22Rv1 (cell line): Measurements from ENCODE around the gene HNF1B.

Source experiments
- ZFX ChIP-seq: fragments of 450-650 bp; IDR thresholded peaks from 2 replicates; pipeline ENCODE4 v1.6.1; 2017; ENCODE audit warnings: antibody characterized with exemption, borderline replicate concordance
- TF ChIP-seq, protein P1 (sequence below): fragments of 450-650 bp; IDR thresholded peaks from 2 replicates; pipeline ENCODE4 v1.5.1; 2017; ENCODE audit warnings: mild to moderate bottlenecking

DNA sequence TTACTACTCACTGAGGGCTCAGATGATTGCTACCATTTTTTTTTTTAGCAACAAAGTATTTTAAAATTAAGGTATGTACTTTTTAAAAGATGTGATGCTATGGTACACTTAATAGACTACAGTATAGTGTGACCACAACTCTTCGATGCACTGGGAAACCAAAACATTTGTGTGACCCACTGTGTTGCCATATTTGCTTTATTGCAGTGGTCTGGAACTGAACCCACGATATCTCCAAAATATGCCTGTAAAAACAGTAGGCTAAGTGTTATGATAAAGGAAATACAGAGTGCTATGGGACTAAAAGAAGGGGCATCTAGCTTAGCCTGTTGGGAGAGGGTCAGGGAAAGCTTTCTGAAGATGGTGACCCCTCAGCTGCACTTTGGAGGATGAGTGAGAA, 41.6 kb upstream of the HNF1B start:
- TF ChIP-seq, protein P1, sequence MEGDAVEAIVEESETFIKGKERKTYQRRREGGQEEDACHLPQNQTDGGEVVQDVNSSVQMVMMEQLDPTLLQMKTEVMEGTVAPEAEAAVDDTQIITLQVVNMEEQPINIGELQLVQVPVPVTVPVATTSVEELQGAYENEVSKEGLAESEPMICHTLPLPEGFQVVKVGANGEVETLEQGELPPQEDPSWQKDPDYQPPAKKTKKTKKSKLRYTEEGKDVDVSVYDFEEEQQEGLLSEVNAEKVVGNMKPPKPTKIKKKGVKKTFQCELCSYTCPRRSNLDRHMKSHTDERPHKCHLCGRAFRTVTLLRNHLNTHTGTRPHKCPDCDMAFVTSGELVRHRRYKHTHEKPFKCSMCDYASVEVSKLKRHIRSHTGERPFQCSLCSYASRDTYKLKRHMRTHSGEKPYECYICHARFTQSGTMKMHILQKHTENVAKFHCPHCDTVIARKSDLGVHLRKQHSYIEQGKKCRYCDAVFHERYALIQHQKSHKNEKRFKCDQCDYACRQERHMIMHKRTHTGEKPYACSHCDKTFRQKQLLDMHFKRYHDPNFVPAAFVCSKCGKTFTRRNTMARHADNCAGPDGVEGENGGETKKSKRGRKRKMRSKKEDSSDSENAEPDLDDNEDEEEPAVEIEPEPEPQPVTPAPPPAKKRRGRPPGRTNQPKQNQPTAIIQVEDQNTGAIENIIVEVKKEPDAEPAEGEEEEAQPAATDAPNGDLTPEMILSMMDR = no peak
- TF ChIP-seq ZFX = no peak
